Dermis blood vessel endothelial cell (primary cell): Measurements from ENCODE around the gene SPTBN5. TPM values are rescaled to one million over a fixed set of nuclear protein-coding genes. Genes with fewer than 3 reads are reported as not detected.

Source experiments
- DNase-seq: peaks from one replicate; pipeline ENCODE4 v3.0.0; 2010
- total RNA-seq: library from RNA; depleted of rRNA; stranded (reverse); fragments of >200 nt; gene quantifications from 2 replicates; pipeline ENCODE4 v1.2.3, GENCODE V29; 2014

The SPTBN5 gene
- total RNA-seq, 1 donor from 2014 or later: 11.1 TPM

DNA sequence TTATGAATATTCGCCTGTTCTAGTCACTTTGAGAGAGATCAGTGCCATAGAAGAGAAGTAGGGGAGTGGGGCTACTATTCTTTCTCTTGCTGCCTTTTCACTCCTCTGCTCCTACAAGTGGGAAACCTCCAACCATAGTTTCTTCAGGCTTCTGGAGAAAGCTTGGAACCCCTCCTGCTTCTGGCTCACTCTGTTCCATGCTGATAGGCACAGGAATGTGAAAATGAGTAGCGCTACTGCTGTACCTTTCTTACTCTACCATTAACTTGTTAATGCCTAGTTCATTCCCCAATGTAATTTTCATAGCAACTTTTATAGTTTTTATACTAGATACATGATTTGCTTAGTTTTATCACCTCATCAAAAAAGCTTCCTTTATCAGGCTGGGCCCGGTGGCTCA is 92.7 kb downstream of the SPTBN5 start:
- DNase-seq: no peak

DNA sequence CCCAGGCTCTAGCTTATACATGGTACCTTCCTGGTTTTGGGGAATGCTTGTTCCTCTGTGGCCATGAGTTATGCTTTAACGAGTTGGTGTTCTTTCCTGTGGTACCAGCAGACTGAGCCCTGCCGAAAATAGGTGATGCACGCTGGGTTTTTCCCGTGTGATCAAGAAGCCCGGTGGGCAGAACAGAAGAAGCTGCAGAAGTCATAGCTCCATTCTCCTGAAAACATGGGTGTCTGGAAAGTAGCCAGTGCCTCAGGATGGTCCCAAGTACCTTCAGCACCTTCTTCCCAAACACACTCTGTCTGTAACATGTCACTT is 94.4 kb downstream of the SPTBN5 start:
- no peak for DNase-seq

DNA sequence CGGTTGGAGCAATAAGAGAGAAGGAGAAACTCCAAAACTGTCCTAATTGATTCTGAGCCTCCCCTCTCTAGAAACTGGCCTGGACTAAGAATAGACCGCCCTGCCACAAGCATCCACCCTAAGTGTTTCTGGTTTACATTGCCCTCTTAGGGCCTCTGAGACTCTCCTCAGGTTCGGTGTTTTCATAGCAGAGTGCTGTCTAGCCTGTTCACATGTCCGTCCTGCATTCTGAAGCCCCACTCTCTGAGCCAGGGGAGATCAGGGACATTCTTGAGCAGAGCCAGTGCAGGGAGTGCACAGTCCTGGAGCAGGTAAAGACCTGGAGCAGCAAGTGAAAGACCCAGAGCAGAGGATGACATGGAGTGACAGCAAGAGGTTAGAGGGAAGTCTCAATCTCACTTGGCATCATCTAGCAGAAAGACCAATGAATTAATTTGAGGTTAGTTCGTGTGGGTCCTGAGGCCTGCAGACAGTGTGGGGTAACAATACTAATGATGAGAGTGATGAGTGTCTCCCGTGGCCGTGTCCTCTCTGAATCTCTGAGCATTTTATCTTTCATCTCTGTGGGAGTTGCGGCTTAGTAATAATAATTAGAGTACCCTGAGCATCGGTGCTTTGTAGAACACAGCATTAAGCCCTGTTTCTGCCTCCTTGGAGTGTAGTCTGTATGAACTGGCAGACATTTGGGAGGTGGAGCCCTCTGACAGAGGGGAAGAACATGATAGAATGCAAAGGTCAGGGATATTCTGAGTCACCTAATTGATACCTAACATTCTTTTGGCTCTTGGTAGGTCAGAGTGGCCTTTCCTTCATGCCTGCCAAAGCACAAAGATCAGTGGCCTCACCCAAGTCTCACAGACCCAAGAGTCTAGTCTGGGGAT is 95.0 kb downstream of the SPTBN5 start:
- no peak for DNase-seq

Other genes starting within 250 kb of the SPTBN5 start
- gene MGA, start 233.6 kb downstream of the SPTBN5 start, total RNA-seq: 42.0 and 59.7 TPM in 2 replicates
- 19.4 and 20.8 TPM in 2 replicates for gene MAPKBP1, start 119.6 kb downstream of the SPTBN5 start, total RNA-seq
- 4.1 and 5.3 TPM in 2 replicates for gene JMJD7, start 66.0 kb downstream of the SPTBN5 start, total RNA-seq
- gene PLA2G4B, start 55.2 kb downstream of the SPTBN5 start, total RNA-seq: 0.23 and 1.0 TPM in 2 replicates
- gene EHD4, start 78.5 kb upstream of the SPTBN5 start, total RNA-seq: 84.4 and 128 TPM in 2 replicates
- not detected in 2 replicates for gene PLA2G4E, start 127.0 kb upstream of the SPTBN5 start, total RNA-seq
- 0.17 TPM in 1 of 2 replicates, not detected in the other for gene PLA2G4D, start 200.5 kb upstream of the SPTBN5 start, total RNA-seq